ENCODE results near the gene PDX1.

PDX1 gene

GRCh38 chr13:27922883-27923612, 3.2 kb downstream of the PDX1 start:
- DNase-seq (ENCODE audit: low read depth, low spot score), result no peak

- DNase-seq (ENCODE audit: low read depth, low spot score), result no peak
These were observed 4.2 kb downstream of the PDX1 start for GRCh38 chr13:27923794-27924528.

- DNase-seq (ENCODE audit: low read depth, low spot score), result no peak
These were observed 4.8 kb downstream of the PDX1 start for GRCh38 chr13:27924529-27925141.

GRCh38 chr13:27925220-27925991, 5.6 kb downstream of the PDX1 start:
- no peak for DNase-seq (ENCODE audit: low read depth, low spot score)

- DNase-seq (ENCODE audit: low read depth, low spot score), result no peak
These were observed 7.0 kb downstream of the PDX1 start for GRCh38 chr13:27926644-27927434.

- DNase-seq (ENCODE audit: low read depth, low spot score), result no peak
These were observed 7.9 kb downstream of the PDX1 start for GRCh38 chr13:27927444-27928352.

GRCh38 chr13:27928353-27928804, 8.6 kb downstream of the PDX1 start:
- no peak for DNase-seq (ENCODE audit: low read depth, low spot score)

GRCh38 chr13:27928805-27929753, 9.3 kb downstream of the PDX1 start:
- no peak for DNase-seq (ENCODE audit: low read depth, low spot score)

- DNase-seq (ENCODE audit: low read depth, low spot score), result no peak
These were observed 10.1 kb downstream of the PDX1 start for GRCh38 chr13:27929868-27930267.

GRCh38 chr13:27933118-27933517, 13.3 kb downstream of the PDX1 start:
- DNase-seq (ENCODE audit: low read depth, low spot score), result no peak

- no peak for DNase-seq (ENCODE audit: low read depth, low spot score)
These were observed 14.0 kb downstream of the PDX1 start for GRCh38 chr13:27933580-27934328.

GRCh38 chr13:27942972-27943371, 23.2 kb downstream of the PDX1 start:
- DNase-seq (ENCODE audit: low read depth, low spot score), result no peak

- DNase-seq (ENCODE audit: low read depth, low spot score), result no peak
These were observed 33.3 kb downstream of the PDX1 start for GRCh38 chr13:27952876-27953675.

- DNase-seq (ENCODE audit: low read depth, low spot score), result no peak
These were observed 34.0 kb downstream of the PDX1 start for GRCh38 chr13:27953676-27954405.

GRCh38 chr13:27954406-27954851, 34.6 kb downstream of the PDX1 start:
- no peak for DNase-seq (ENCODE audit: low read depth, low spot score)

- DNase-seq (ENCODE audit: low read depth, low spot score), result no peak
These were observed 35.3 kb downstream of the PDX1 start for GRCh38 chr13:27955014-27955591.

Measured in brain pericyte (primary cell).